Mucosa of descending colon (tissue), 3 donors: ENCODE data around the gene RAB44. TPM values are rescaled to one million over a fixed set of nuclear protein-coding genes. Genes with fewer than 3 reads are reported as not detected.
A peak's percentile ranks its signal among the peaks of the same experiment; 100 is the strongest.

Experiments used
- ATAC-seq: fragments of 200-7000 bp; cut with Tn5 transposase; one replicate; pipeline ENCODE4 v1.9.1; 2020; ENCODE audit warnings: mild to moderate bottlenecking, moderate library complexity
- DNase-seq, 3 donors: peaks; one replicate each; pipeline ENCODE4 v3.0.0-alpha.2; 2020
- H3K36me3 ChIP-seq: fragments of 200-600 bp; one replicate; pipeline ENCODE4 v1.8.0; 2021; ENCODE audit warnings: low read depth, mild to moderate bottlenecking
- H3K4me1 ChIP-seq: fragments of 200-600 bp; one replicate; pipeline ENCODE4 v1.8.0; 2021; ENCODE audit warnings: low read depth, mild to moderate bottlenecking
- H3K4me3 ChIP-seq: fragments of 200-600 bp; one replicate; pipeline ENCODE4 v1.8.0; 2021; ENCODE audit warnings: mild to moderate bottlenecking
- H3K9me3 ChIP-seq: fragments of 200-600 bp; one replicate; pipeline ENCODE4 v1.8.0; 2021; ENCODE audit warnings: mild to moderate bottlenecking
- CTCF ChIP-seq: fragments of 200-600 bp; IDR thresholded peaks from one replicate; pipeline ENCODE4 v1.8.0; 2022; ENCODE audit warnings: antibody characterized with exemption, mild to moderate bottlenecking
- intact Hi-C, 2 donors: fragments of 100-400 bp; cut with DNase I in 1 of 2; cut with micrococcal nuclease in 1 of 2; formaldehyde crosslinking; loops; one replicate each; pipeline versions ENCODE4 v1.11.0 to v1.11.1; 2022; cut with DNase I, micrococcal nuclease
- total RNA-seq, 3 donors: library from RNA; stranded (reverse); fragmentation: NEBNext Ultra II Directional in 2 of 3; extraction: Animal tissue kit (Norgen Biotek cat#: 25700) in 2 of 3; gene quantifications; one replicate each; pipeline versions ENCODE4 v1.2.1 to v1.2.4, GENCODE V29; 2021 to 2023
- donor health status: DM: no; HTN: no; CAD: no; lungs with moderate emphysema.
- donor health status: DM: no; HTN: no; CAD: no.
- donor health status: DM: no; HTN: yes; CAD: no.

Gene RAB44
- total RNA-seq, 3 donors from 2014 or later, result 0.32 to 0.53 (median 0.32) TPM

GRCh38 chr6:36671687-36672375 is 25.8 kb upstream of the RAB44 start:
- no peak for TF ChIP-seq CTCF
- ATAC-seq (peak; percentile 35), DNase-seq (no peak)
- no peaks in the 10 kb centered on the region for H3K9me3 ChIP-seq
- H3K4me3 ChIP-seq, result no peak overlapping the region
- H3K4me1 ChIP-seq, result no peaks in the 10 kb centered on the region
- intact Hi-C loops, result no loop called here
- H3K36me3 ChIP-seq, result no peaks in the 10 kb centered on the region

GRCh38 chr6:36673882-36674281 is 23.7 kb upstream of the RAB44 start:
- intact Hi-C loops, result no loop called here
- Histone ChIP-seq H3K4me1 (peaks cover 15% of the 10 kb centered on the region), H3K9me3 (no peaks in the 10 kb centered on the region), H3K4me3 (no peak overlapping the region), H3K36me3 (no peaks in the 10 kb centered on the region)
- DNase-seq (no peak), ATAC-seq (no peak)
- TF ChIP-seq CTCF, result no peak

GRCh38 chr6:36674942-36675341 is 22.7 kb upstream of the RAB44 start:
- intact Hi-C loops, result no loop called here
- TF ChIP-seq CTCF, result no peak
- DNase-seq, result no peak

GRCh38 chr6:36676141-36677058 is 21.2 kb upstream of the RAB44 start:
- DNase-seq (no peak), ATAC-seq (no peak)
- TF ChIP-seq CTCF, result no peak
- intact Hi-C loops, result no loop called here
- H3K4me3 ChIP-seq, result no peak overlapping the region
- H3K9me3 ChIP-seq, result no peaks in the 10 kb centered on the region
- H3K36me3 ChIP-seq, result no peaks in the 10 kb centered on the region
- H3K4me1 ChIP-seq, result peaks cover 23% of the 10 kb centered on the region

More at GRCh38 chr6:36674942-36675341, 22.7 kb upstream of the RAB44 start:
- ATAC-seq, result no peak
- no peaks in the 10 kb centered on the region for H3K36me3 ChIP-seq
- no peak overlapping the region for H3K4me3 ChIP-seq
- H3K4me1 ChIP-seq, result peaks cover 15% of the 10 kb centered on the region
- no peaks in the 10 kb centered on the region for H3K9me3 ChIP-seq

- intact Hi-C loops, result no loop called here
- no peak overlapping the region for H3K4me3 ChIP-seq
- ATAC-seq (no peak), DNase-seq (no peak)
- peaks cover 31% of the 10 kb centered on the region for H3K4me1 ChIP-seq
- no peaks in the 10 kb centered on the region for H3K36me3 ChIP-seq
- TF ChIP-seq CTCF, result no peak
- no peaks in the 10 kb centered on the region for H3K9me3 ChIP-seq
These were observed 20.4 kb upstream of the RAB44 start for GRCh38 chr6:36677059-36677749.
